ENCODE results near the gene ATP6V1A. TPM values are rescaled to one million over a fixed set of nuclear protein-coding genes. Genes with fewer than 3 reads are reported as not detected.

ATP6V1A gene
- polyA plus RNA-seq (2013, experiment 1 of 2): 34.3 TPM
- polyA plus RNA-seq (2013, experiment 2 of 2): 34.4 TPM

- Histone ChIP-seq H3K27me3 (ENCODE audit: insufficient read depth, low read length) (no peaks in the 10 kb centered on the region), H3K9ac (ENCODE audit: low read depth, low read length) (peak within 1 kb of the TSS; percentile 98), H3K27ac (ENCODE audit: low read depth, low read length) (peak within 1 kb of the TSS; percentile 100), H3K36me3 (ENCODE audit: insufficient read depth, low read length) (no peaks in the 10 kb centered on the region; the same call in 1 of the 2 replicates), H3K4me1 (ENCODE audit: insufficient read depth, low read length) (peaks cover 21% of the 10 kb centered on the region), H3K4me3 (ENCODE audit: low read length) (peak within 1 kb of the TSS; percentile 80), H3K9me3 (ENCODE audit: insufficient read depth, low read depth, low read length) (no peaks in the 10 kb centered on the region)
- under 1% methylated on average over 27 of the region's 34 CpGs for WGBS
Measured at GRCh38 chr3:113746548-113747282, at the start of gene ATP6V1A. ATP6V1A (plus strand) TSS chr3:113747035; CDS start chr3:113778754, 31,719 bp downstream.

GRCh38 chr3:113697500-113698090, 49.2 kb upstream of the ATP6V1A start:
- Histone ChIP-seq H3K9ac (ENCODE audit: low read depth, low read length) (peak overlapping the region; percentile 78), H3K36me3 (ENCODE audit: insufficient read depth, low read length) (no peaks in the 10 kb centered on the region), H3K4me3 (ENCODE audit: low read length) (peak overlapping the region; percentile 92), H3K9me3 (ENCODE audit: insufficient read depth, low read depth, low read length) (no peaks in the 10 kb centered on the region), H3K27me3 (ENCODE audit: insufficient read depth, low read length) (no peaks in the 10 kb centered on the region), H3K27ac (ENCODE audit: low read depth, low read length) (peak overlapping the region; percentile 65), H3K4me1 (ENCODE audit: insufficient read depth, low read length) (peaks cover 15% of the 10 kb centered on the region)
- 55% methylated on average over 10 of the region's 10 CpGs for WGBS

GRCh38 chr3:113698213-113698742, 48.6 kb upstream of the ATP6V1A start:
- Histone ChIP-seq H3K27me3 (ENCODE audit: insufficient read depth, low read length) (no peaks in the 10 kb centered on the region), H3K9ac (ENCODE audit: low read depth, low read length) (no peak overlapping the region), H3K9me3 (ENCODE audit: insufficient read depth, low read depth, low read length) (no peaks in the 10 kb centered on the region), H3K4me3 (ENCODE audit: low read length) (peak overlapping the region; percentile 92), H3K4me1 (ENCODE audit: insufficient read depth, low read length) (peaks cover 15% of the 10 kb centered on the region), H3K27ac (ENCODE audit: low read depth, low read length) (no peak overlapping the region), H3K36me3 (ENCODE audit: insufficient read depth, low read length) (no peaks in the 10 kb centered on the region)
- 94% methylated on average over 6 of the region's 6 CpGs for WGBS

GRCh38 chr3:113698956-113699355, 47.9 kb upstream of the ATP6V1A start:
- Histone ChIP-seq H3K9me3 (ENCODE audit: insufficient read depth, low read depth, low read length) (no peaks in the 10 kb centered on the region), H3K36me3 (ENCODE audit: insufficient read depth, low read length) (no peaks in the 10 kb centered on the region), H3K27me3 (ENCODE audit: insufficient read depth, low read length) (no peaks in the 10 kb centered on the region), H3K4me3 (ENCODE audit: low read length) (peak overlapping the region; percentile 33; the same call in 1 of the 2 replicates), H3K4me1 (ENCODE audit: insufficient read depth, low read length) (peaks cover 15% of the 10 kb centered on the region), H3K27ac (ENCODE audit: low read depth, low read length) (no peak overlapping the region), H3K9ac (ENCODE audit: low read depth, low read length) (peak overlapping the region; percentile 48; the same call in 1 of the 2 replicates)
- 74% methylated on average over 24 of the region's 24 CpGs for WGBS

GRCh38 chr3:113707835-113708234, 39.0 kb upstream of the ATP6V1A start:
- Histone ChIP-seq H3K4me3 (ENCODE audit: low read length) (no peak overlapping the region), H3K36me3 (ENCODE audit: insufficient read depth, low read length) (no peaks in the 10 kb centered on the region), H3K4me1 (ENCODE audit: insufficient read depth, low read length) (no peaks in the 10 kb centered on the region), H3K9me3 (ENCODE audit: insufficient read depth, low read depth, low read length) (no peaks in the 10 kb centered on the region), H3K9ac (ENCODE audit: low read depth, low read length) (no peak overlapping the region), H3K27ac (ENCODE audit: low read depth, low read length) (no peak overlapping the region), H3K27me3 (ENCODE audit: insufficient read depth, low read length) (no peaks in the 10 kb centered on the region)
- WGBS: 95% methylated on average over 4 of the region's 4 CpGs

GRCh38 chr3:113712129-113712528, 34.7 kb upstream of the ATP6V1A start:
- Histone ChIP-seq H3K36me3 (ENCODE audit: insufficient read depth, low read length) (peaks cover 11% of the 10 kb centered on the region), H3K9ac (ENCODE audit: low read depth, low read length) (no peak overlapping the region), H3K27ac (ENCODE audit: low read depth, low read length) (no peak overlapping the region), H3K27me3 (ENCODE audit: insufficient read depth, low read length) (no peaks in the 10 kb centered on the region), H3K4me1 (ENCODE audit: insufficient read depth, low read length) (no peaks in the 10 kb centered on the region), H3K9me3 (ENCODE audit: insufficient read depth, low read depth, low read length) (no peaks in the 10 kb centered on the region), H3K4me3 (ENCODE audit: low read length) (no peak overlapping the region)
- WGBS: 100% methylated on average over 1 of the region's 3 CpGs

- H3K27me3 ChIP-seq (ENCODE audit: insufficient read depth, low read length): no peaks in the 10 kb centered on the region
- peaks cover 30% of the 10 kb centered on the region for H3K36me3 ChIP-seq (ENCODE audit: insufficient read depth, low read length)
- no CpG with 5 or more reads among the region's 1 CpG for WGBS
- H3K27ac ChIP-seq (ENCODE audit: low read depth, low read length): no peak overlapping the region
- no peak overlapping the region for H3K4me3 ChIP-seq (ENCODE audit: low read length)
- no peak overlapping the region for H3K9ac ChIP-seq (ENCODE audit: low read depth, low read length)
- H3K9me3 ChIP-seq (ENCODE audit: insufficient read depth, low read depth, low read length): no peaks in the 10 kb centered on the region
- H3K4me1 ChIP-seq (ENCODE audit: insufficient read depth, low read length): no peaks in the 10 kb centered on the region
Measured at GRCh38 chr3:113714702-113715101, 32.1 kb upstream of the ATP6V1A start.

GRCh38 chr3:113717308-113717707, 29.5 kb upstream of the ATP6V1A start:
- Histone ChIP-seq H3K4me1 (ENCODE audit: insufficient read depth, low read length) (no peaks in the 10 kb centered on the region), H3K27me3 (ENCODE audit: insufficient read depth, low read length) (no peaks in the 10 kb centered on the region), H3K9ac (ENCODE audit: low read depth, low read length) (no peak overlapping the region), H3K9me3 (ENCODE audit: insufficient read depth, low read depth, low read length) (no peaks in the 10 kb centered on the region), H3K4me3 (ENCODE audit: low read length) (no peak overlapping the region), H3K36me3 (ENCODE audit: insufficient read depth, low read length) (peaks cover 56% of the 10 kb centered on the region), H3K27ac (ENCODE audit: low read depth, low read length) (no peak overlapping the region)
- 87% methylated on average over 3 of the region's 3 CpGs for WGBS

GRCh38 chr3:113717818-113718217, 29.0 kb upstream of the ATP6V1A start:
- Histone ChIP-seq H3K27ac (ENCODE audit: low read depth, low read length) (no peak overlapping the region), H3K4me1 (ENCODE audit: insufficient read depth, low read length) (no peaks in the 10 kb centered on the region), H3K9me3 (ENCODE audit: insufficient read depth, low read depth, low read length) (no peaks in the 10 kb centered on the region), H3K36me3 (ENCODE audit: insufficient read depth, low read length) (peaks cover 61% of the 10 kb centered on the region), H3K9ac (ENCODE audit: low read depth, low read length) (no peak overlapping the region), H3K27me3 (ENCODE audit: insufficient read depth, low read length) (no peaks in the 10 kb centered on the region), H3K4me3 (ENCODE audit: low read length) (no peak overlapping the region)
- 93% methylated on average over 3 of the region's 3 CpGs for WGBS

- Histone ChIP-seq H3K4me1 (ENCODE audit: insufficient read depth, low read length) (no peaks in the 10 kb centered on the region), H3K9ac (ENCODE audit: low read depth, low read length) (no peak overlapping the region), H3K4me3 (ENCODE audit: low read length) (no peak overlapping the region), H3K9me3 (ENCODE audit: insufficient read depth, low read depth, low read length) (no peaks in the 10 kb centered on the region), H3K27me3 (ENCODE audit: insufficient read depth, low read length) (no peaks in the 10 kb centered on the region), H3K36me3 (ENCODE audit: insufficient read depth, low read length) (peaks cover 75% of the 10 kb centered on the region), H3K27ac (ENCODE audit: low read depth, low read length) (no peak overlapping the region)
- no CpG with 5 or more reads among the region's 1 CpG for WGBS
Measured at GRCh38 chr3:113719294-113719693, 27.5 kb upstream of the ATP6V1A start.

GRCh38 chr3:113719758-113720157, 27.1 kb upstream of the ATP6V1A start:
- no peak overlapping the region for H3K9ac ChIP-seq (ENCODE audit: low read depth, low read length)
- peaks cover 79% of the 10 kb centered on the region for H3K36me3 ChIP-seq (ENCODE audit: insufficient read depth, low read length)
- whole genome bisulfite sequencing: 97% methylated on average over 2 of the region's 2 CpGs

More at GRCh38 chr3:113719758-113720157, 27.1 kb upstream of the ATP6V1A start:
- no peak overlapping the region for H3K4me3 ChIP-seq (ENCODE audit: low read length)
- no peaks in the 10 kb centered on the region for H3K4me1 ChIP-seq (ENCODE audit: insufficient read depth, low read length)
- H3K9me3 ChIP-seq (ENCODE audit: insufficient read depth, low read depth, low read length): no peaks in the 10 kb centered on the region
- H3K27ac ChIP-seq (ENCODE audit: low read depth, low read length): no peak overlapping the region
- no peaks in the 10 kb centered on the region for H3K27me3 ChIP-seq (ENCODE audit: insufficient read depth, low read length)

Data from HUES64 (cell line).